Measurements from ENCODE around the gene FBXW11.
"Not testable (repeated sequence)": the region's sequence is repeated elsewhere in the genome, so short reads cannot be mapped to it uniquely, and the experiment has no call there.

The FBXW11 gene

DNA sequence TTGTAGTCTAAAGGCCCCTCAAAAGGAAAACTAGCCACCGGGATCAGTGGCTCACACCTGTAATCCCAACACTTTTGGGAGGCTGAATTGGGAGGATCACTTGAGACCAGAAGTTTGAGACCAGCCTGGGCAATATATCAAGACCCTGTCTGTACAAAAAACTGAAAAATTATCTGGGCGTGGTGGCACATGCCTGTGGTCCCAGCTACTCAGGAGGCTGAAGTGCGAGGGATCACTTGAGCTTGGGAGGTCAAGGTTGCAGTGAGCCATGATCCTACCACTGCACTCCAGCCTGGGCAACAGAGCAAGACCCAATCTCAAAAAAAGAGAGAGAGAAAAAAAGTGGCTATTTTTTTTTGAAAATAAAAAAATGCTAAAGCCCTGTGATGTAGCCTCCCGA lies 55.2 kb downstream of the FBXW11 start:
- DNase-seq, result no peak

DNA sequence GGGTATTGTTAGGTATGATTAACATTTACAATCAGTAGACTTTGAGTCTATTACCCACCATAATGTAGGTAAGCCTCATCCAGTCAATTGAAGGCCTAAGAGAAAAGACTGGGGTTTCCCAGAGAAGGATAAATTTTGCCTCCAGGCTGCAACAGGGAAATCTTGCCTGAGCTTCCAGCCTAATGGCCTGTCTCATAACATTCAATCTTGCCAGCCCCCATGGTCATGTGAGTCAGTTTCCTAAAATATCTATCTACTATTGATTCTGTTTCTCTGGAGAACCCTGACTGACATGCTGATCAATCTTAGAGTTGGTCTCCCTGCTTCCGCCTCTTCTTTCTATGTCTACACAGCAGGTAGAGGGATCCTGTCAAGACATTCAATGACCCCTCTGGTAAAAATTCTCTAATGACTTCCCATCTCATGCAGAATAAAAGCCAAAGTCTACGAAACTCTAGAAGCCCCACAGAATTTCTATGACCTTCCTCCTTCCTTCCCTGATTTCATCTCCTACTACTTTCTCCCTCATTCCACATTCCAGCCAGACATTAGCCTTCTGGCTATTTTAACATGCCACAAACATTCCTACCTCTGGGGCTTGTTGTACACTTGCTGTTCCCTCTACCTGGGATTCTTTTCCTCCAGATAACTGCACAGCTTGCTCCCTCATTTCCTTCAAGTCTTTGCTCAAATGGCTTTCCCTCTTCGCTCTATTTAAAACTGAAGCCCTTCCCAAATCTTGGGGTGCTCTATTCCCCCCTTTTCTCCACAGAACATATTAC lies 60.2 kb downstream of the FBXW11 start:
- DNase-seq, result no peak

DNA sequence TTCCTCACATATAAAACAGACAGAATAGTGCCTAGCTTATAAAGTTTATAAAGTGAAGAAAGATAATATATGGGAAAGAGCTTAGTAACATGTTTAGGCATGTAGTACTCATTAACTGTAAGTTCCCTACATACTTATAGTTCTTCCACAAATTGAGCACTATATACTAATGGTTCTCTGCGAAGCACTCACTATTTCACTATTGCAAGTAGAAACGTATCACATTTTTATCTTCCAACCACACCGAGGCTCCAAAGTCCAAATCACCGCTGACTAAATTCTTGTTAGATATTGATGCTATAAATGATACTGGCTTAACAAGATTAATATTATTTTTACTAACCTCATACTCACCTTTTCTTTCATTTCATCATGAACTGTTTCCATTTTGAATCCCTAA lies 61.0 kb downstream of the FBXW11 start:
- no peak for DNase-seq

DNA sequence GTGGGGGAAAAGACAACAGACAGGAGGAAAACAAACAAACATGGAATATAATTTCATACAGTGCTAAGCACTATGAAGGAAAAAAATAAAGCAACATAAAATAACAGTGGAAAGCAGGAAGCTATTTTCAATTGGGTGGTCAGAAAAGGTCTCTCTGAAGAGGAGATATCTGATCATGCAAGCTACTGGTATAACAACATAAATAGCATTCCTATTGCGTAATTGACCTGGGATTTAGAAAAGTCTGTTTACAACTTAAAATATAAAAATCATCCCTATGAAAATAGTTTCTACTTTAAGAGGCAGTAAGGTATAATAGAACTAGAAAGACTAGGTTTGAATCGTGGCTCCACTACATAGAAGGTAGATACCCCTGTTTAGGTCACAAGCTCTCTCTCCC lies 61.4 kb downstream of the FBXW11 start:
- no peak for DNase-seq

DNA sequence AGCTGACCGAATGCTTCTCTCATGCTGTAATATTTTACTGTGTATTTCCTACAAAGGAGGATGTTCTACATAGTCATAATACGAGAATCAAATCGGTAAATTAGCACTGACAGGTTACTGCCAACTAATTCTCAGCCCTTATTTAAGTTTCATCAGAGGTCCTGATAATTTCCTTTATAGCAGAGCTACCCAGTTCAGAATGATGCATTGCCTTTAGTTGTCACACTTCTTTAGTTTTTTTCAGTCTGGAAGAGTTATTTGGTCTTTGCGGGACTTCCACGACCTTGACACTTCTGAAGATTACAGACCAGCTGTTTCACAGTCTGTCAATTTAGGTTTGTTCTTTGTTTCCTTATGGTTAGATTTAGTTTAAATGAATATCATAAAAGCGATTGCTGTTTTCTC lies 64.3 kb downstream of the FBXW11 start:
- DNase-seq, result not testable (repeated sequence)

DNA sequence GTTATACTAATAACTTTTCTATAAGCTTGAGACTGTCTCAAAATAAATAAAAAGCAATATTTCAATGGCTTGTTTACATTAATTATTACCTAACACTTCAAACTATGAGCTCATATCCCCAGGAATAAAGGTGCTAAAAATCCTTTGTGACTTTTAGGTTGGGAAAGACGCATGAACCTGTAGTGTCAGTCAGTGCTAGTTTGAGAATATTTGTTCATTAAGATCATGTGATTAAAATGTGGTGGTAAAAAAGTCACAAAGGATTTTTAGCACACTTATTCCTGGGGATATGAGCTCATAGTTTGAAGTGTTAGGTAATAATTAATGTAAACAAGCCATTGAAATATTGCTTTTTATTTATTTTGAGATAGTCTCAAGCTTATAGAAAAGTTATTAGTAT lies 64.8 kb downstream of the FBXW11 start:
- DNase-seq, result not testable (repeated sequence)

DNA sequence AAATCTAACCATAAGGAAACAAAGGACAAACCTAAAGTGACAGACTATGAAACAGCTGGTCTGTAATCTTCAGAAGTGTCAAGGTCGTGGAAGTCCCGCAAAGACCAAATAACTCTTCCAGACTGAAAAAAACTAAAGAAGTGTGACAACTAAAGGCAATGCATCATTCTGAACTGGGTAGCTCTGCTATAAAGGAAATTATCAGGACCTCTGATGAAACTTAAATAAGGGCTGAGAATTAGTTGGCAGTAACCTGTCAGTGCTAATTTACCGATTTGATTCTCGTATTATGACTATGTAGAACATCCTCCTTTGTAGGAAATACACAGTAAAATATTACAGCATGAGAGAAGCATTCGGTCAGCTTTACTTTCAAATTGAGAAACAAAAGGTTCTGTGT lies 65.2 kb downstream of the FBXW11 start:
- not testable (repeated sequence) for DNase-seq

DNA sequence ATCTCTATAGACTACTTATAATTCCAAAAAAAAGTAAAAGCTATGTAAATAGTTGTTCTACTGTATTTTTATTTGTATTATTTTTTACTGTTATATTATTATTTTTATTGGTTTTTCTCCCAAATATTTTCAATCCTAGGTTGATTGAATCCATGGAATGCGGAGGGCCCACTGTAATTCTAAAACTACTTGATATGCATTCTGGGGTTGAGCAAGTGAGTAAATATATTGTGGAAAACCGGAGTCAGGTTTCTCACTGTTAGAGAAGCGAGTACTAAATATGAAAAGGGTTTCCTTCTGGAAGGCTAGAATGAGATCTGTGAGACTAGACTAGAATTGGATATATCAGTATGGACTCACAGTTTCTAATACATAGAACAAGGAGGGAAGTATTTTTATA lies 66.5 kb downstream of the FBXW11 start:
- no peak for DNase-seq

DNA sequence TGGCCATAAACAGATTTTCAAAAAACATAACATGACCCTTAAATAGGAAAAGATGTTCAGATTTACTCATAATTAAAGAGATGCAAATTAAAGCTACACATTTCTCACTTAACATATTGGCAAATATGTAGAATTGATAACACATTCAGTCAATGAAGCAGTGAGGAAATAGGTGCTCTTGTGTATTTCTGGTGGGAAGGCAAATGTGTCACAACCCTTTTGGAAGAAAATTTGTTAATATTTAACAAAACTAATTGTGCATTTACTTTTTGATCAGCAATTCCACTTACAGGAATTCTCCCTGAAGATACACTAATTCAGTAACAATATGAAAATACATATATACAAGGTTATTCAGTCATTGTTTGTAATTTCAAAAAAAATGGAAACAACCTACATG lies 68.1 kb downstream of the FBXW11 start:
- no peak for DNase-seq

DNA sequence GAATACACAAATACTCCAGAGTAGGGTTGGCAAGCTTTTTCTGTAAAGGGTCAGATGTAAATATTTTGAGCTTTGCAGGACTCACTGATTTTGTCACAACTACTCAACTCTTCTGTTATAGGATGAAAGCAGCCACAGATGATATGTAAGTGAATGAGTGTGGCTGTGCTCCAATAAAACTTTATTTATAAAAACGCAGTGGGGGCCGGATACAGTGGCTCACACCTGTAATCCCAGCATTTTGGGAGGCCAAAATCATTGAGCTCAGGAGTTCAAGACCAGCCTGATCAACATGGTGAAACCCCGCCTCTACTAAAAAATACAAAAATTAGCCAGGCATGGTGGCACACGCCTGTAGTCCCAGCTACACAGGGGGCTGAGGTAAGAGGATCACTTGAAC lies 69.1 kb downstream of the FBXW11 start:
- no peak for DNase-seq

DNA sequence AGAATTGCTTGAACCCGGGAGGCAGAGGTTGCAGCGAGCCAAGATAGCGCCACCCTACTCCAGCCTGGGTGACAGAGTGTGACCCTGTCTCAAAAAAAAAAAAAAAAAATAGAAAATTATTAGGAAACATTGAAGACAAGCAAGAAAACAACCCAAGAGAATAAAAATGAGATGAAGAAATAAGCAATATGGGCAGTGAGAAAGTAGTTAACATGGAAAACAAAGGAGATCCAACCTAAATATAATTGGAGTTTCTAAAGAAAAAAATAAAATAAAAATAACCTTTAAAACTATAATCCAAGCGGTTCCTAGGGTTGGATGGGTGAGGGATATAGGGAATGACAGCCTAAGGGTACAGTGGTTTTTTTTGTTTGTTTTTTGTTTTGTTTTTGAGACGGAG lies 71.9 kb downstream of the FBXW11 start:
- DNase-seq, result no peak

DNA sequence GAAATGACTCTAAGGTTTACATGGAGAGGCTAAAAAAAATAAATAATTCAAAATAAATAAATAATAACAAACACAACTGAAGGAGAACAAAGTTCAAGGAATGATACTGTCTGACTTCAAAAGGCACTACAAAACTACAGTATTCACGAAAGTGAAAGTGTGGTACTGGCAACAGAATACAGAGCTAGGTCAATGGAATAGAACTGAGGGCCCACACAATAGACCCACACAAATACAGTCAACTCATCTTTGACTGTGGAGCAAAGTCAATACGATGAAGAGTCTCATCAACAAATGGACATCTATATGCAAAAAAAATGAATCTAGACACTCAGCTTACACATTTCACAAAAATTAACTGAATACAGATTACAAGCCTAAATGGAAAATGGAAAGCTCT lies 75.3 kb downstream of the FBXW11 start:
- DNase-seq, result no peak

DNA sequence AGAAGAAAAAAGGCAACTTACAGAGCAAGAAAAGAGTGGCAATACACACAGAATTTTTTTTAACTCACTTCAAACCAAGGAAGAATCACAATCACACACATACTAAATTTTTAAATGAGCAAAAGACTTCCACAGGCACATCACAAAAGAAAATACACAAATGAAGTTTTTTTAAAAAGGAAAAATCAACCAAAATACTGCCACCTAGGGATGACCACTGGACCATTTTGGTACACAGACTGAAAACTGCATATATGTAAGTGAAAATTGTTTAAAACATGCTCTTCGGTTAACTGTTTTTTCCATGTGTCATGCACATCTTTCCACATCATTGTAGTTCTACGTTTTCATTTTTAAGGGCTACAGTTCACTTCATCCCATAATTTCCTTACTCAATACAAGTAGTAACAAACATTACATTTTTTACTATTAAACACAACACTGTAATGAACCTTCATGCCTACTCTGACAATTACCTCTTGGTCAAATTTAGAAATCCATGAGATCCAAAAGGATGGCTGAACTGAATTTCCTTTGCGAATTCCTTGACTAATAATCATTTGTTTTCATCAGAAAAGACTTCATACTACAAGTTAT lies 79.0 kb downstream of the FBXW11 start:
- no peak for DNase-seq

DNA sequence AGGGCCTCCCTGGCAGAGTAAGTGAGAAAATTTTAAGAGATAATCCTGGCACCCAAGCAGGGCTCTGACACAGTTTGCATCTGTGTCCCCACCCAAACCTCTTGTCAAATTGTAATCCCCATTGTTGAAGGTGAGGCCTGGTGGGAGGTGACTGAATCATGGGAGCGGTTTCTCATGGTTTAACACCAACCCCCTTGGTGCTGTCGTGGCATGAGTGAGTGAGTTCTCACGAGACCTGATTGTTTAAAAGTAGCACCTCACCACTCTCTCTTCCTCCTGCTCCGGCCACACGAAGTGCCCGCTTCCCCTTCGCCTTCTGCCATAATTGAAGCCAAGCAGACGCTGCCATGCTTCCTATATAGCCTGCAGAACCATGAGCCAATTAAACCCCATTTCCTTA lies 80.1 kb downstream of the FBXW11 start:
- no peak for DNase-seq

DNA sequence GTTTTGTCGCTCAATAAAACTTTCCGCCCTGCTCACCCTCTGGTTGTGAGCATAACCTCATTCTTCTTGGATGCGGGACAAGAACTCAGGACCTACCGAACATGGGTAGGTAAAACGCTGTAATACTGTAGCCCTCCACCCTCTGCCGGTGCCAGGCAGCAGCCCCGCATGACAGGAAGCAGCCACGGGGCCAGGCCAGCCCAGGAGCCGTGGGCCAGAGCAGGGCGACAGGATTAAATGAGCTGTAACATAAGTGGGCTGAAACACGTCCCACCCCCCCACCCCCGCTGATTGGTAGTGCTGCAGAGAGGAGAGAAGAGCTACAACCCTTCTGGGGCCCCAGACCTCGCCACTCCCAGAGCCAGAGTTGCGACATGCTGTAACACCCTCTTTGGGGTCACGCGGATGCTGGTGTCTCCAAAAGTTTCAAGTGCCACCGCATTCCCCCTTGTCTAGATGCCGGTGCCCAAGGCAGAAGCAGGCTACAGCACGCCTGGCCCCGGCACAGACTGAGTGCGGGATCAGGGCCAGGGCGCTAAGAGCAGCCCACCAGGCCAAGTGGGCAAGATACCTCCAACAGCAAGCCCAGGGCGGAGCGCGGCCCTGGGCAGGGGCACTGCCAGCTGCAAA lies 81.8 kb downstream of the FBXW11 start:
- no peak for DNase-seq

DNA sequence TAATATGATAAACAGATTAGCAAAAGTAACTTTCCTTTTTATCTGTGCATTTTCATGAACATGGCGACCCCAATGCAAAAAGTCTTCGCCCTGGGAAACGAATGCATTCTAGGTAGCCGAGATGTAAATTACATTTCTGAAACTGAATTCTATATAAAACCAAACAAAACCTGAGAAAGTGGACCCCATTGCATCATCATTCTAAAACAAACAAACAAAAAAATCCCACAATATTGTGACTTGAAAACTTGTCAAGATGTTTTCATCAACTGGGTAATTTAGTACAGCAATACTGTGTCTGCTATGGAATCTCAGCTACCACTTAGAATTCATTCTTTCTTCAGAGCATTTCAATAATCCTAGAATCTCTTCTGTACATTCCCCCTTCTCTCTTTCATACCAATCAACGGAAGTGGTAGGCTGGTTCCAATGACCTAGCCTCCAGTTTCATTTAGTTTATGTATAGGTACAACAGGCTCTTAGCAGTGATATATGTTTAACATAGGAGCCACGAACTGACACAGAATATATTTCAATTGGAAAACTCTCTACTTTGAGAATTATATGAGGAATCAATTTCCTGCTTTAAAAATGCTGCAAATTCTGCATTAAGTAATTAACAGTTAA lies 85.6 kb downstream of the FBXW11 start:
- no peak for DNase-seq

DNA sequence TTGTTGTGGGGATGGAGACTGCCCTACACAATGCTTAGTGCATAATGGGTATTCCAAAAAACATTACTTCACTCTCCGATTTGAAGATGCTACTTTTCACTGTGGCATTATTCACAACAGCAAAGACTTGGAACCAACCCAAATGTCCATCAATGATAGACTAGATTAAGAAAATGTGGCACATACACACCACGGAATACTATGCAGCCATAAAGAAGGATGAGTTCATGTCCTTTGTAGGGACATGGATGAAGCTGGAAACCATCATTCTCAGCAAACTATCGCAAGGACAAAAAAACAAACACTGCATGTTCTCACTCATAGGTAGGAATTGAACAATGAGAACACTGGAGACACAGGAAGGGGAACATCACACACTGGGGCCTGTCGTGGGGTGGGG lies 90.7 kb downstream of the FBXW11 start:
- DNase-seq, result not testable (repeated sequence)

DNA sequence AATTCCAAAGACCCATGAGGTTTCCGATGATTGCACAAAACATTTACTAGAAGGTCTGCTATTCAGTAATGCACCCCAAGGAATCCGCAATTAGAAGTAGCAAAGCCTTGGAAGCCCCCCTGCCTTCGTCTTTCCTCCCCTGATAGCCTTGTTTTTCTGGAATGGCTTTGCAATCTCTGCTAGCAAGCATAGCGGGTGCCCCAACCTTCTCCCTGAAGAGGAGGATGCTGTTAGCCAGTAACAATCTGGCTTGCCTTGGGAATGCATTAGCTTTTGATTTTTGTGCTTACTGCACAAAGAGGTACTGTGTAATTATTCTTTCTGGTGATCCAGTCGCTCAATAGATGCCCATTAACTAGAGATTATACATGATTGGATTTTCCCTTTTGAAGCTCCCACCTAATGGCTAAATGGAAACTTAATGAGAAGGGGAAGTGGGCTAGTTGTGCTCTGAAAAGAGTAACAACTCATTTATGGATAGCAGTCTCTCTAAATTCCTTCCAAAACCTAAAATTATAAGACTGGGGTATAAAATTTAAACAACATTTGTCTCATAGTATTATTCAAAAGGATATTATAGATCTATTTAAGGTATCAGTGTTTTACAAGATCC lies 91.6 kb downstream of the FBXW11 start:
- DNase-seq, result no peak

DNA sequence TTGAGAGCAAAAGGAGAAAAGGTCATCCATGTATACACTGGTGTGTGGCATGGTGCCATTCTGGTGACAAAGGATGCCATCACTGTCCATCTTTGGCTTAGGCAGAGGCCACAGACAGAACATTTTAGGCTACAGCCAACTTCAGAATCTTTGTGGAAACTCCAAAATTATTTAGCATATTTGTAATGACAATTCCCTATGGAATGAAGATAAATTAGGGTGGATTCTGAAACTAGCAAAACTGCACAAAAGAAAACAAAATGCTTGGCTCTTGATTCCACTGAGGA lies 92.5 kb downstream of the FBXW11 start:
- DNase-seq, result no peak

DNA sequence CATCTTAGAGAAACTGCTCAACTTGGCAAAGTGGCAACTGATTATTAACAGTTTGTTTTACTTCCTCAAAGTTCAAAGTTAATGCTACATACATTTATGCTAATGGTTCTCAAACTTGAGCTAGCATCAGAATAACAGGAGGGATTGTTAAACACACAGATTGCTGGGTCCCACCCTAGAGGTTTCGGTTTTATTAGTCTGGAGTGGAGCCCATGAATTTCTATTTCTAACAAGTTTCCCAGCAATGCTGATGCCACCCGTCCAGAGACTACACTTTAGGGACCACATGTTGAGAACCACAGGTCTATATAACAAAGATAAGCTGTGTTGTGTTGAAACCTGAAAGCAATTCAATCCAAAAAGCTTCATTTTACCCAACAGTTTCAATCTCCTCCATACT lies 95.3 kb downstream of the FBXW11 start:
- DNase-seq, result no peak

DNA sequence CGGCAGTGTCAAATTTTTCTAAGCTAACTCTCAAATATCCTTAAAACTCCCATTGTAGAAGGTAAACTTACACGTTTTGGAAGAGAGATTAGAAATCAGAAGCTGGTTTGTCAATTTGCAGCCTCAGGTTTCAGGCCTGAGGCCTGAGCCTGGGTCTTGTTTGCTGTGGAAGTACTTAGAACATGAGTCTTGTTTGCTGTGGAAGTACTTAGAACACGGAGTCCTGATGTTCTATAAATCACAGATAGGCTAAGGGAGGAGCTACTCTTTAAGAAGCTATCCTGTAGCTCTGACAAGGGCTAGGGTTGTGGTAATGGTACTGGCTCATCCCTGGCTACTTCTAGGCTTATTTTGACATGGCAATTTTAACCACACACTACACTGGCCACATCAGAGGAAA lies 97.8 kb downstream of the FBXW11 start:
- no peak for DNase-seq

DNA sequence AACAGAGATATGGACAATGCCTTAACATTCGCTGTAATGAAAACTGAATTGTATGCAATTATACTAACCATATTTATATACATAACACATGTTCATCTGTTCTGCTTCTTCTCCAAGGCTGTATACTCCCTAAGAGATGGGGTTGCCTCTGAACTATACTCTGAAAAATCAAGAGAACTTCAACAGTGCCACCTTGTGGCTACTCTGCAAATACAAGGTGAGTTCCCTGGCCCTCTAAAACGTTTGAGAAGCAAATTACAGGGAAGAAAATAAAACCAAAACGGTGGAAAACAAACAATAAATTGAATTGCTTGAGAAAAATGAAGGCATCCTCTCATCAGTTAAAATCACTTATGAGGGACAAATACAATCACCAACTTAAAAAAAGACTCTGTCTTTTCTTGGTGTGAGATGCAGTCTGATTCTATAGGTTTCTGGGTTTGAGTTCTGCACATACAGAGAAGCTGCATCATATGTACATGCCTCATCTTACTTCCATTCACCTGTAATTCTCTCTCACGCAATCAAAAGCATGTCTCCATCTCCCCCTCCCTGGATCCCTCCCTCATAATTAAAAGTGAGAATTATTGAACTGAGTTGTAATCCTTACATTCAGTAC lies 98.6 kb downstream of the FBXW11 start:
- peak; percentile 20 for DNase-seq

Data from GF-D8 (cell line).